ENCODE measurements around the gene PGBD5. TPM values are rescaled to one million over a fixed set of nuclear protein-coding genes. Genes with fewer than 3 reads are reported as not detected.

Gene PGBD5
- total and polyA plus RNA-seq, 9 of the 15 experiments (the other 6 are each of a cell fraction or from before 2014, with no cell fraction given), result under 0.01 to 0.40 (median 0.10) TPM; not detected in 3

DNA sequence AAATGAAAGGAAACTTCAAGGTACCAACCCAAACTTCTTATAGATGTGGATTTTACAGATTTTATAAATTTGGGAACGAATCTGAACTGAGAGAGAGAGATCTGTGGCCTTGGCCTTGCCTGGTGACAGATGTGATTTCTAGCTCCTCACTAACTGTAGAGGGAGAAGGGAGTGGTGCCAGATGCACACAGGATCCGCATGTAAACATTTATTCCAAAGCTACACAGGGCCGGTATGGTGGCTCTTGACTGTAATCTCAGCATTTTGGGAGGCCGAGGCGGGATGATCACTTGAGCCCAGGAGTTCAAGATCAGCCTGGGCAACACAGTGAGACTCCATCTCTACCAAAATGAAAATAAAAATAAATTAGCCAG lies 77.1 kb downstream of the PGBD5 start:
- CTCF ChIA-PET (ENCODE audit: low intra/inter-chr PET ratio), result no interaction called here
- no peak overlapping the region for H2AFZ ChIP-seq (ENCODE audit: low read depth, low read length)
- H3K9me3 ChIP-seq (replicated peaks; ENCODE audit: control insufficient read depth, insufficient read depth, low read depth, low read length), result no peaks in the 10 kb centered on the region; the same call in 1 of the 2 replicates
- no peak overlapping the region for H3K4me3 ChIP-seq
- POLR2A ChIA-PET, result interaction anchor here (0.8 to 1.2 kb wide), 3 partner anchors 8 to 22 kb away, joined by 3 read pairs; no protein-coding TSS in a partner anchor
- peaks cover 48 to 73% of the 10 kb centered on the region in 2 experiments for H3K27me3 ChIP-seq (ENCODE audit: control insufficient read depth in 2 of 2, insufficient read depth in 2 of 2, low read length in 2 of 2)
- no TSS peak for BruUV-seq (replicated peaks)
- TF ChIP-seq, protein P1, sequence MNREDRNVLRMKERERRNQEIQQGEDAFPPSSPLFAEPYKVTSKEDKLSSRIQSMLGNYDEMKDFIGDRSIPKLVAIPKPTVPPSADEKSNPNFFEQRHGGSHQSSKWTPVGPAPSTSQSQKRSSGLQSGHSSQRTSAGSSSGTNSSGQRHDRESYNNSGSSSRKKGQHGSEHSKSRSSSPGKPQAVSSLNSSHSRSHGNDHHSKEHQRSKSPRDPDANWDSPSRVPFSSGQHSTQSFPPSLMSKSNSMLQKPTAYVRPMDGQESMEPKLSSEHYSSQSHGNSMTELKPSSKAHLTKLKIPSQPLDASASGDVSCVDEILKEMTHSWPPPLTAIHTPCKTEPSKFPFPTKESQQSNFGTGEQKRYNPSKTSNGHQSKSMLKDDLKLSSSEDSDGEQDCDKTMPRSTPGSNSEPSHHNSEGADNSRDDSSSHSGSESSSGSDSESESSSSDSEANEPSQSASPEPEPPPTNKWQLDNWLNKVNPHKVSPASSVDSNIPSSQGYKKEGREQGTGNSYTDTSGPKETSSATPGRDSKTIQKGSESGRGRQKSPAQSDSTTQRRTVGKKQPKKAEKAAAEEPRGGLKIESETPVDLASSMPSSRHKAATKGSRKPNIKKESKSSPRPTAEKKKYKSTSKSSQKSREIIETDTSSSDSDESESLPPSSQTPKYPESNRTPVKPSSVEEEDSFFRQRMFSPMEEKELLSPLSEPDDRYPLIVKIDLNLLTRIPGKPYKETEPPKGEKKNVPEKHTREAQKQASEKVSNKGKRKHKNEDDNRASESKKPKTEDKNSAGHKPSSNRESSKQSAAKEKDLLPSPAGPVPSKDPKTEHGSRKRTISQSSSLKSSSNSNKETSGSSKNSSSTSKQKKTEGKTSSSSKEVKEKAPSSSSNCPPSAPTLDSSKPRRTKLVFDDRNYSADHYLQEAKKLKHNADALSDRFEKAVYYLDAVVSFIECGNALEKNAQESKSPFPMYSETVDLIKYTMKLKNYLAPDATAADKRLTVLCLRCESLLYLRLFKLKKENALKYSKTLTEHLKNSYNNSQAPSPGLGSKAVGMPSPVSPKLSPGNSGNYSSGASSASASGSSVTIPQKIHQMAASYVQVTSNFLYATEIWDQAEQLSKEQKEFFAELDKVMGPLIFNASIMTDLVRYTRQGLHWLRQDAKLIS (CRISPR knock-in tag; IDR thresholded peaks at IDR 0.05), result no peak
- TF ChIP-seq KAT2B (IDR thresholded peaks at IDR 0.05; ENCODE audit: low read depth, low read length) (no peak), ZNF263 (CRISPR knock-in tag; IDR thresholded peaks at IDR 0.05; ENCODE audit: borderline replicate concordance) (no peak), ARID2 (IDR thresholded peaks at IDR 0.05) (no peak), ZNF124 (CRISPR knock-in tag; IDR thresholded peaks at IDR 0.05) (no peak), ZNF174 (CRISPR knock-in tag; IDR thresholded peaks at IDR 0.05) (no peak), ZNF140 (CRISPR knock-in tag; IDR thresholded peaks at IDR 0.05) (no peak), ZFP36 (IDR thresholded peaks at IDR 0.05; ENCODE audit: low read depth, low read length, partially characterized antibody) (no peak)
- TF ChIP-seq, protein P2, sequence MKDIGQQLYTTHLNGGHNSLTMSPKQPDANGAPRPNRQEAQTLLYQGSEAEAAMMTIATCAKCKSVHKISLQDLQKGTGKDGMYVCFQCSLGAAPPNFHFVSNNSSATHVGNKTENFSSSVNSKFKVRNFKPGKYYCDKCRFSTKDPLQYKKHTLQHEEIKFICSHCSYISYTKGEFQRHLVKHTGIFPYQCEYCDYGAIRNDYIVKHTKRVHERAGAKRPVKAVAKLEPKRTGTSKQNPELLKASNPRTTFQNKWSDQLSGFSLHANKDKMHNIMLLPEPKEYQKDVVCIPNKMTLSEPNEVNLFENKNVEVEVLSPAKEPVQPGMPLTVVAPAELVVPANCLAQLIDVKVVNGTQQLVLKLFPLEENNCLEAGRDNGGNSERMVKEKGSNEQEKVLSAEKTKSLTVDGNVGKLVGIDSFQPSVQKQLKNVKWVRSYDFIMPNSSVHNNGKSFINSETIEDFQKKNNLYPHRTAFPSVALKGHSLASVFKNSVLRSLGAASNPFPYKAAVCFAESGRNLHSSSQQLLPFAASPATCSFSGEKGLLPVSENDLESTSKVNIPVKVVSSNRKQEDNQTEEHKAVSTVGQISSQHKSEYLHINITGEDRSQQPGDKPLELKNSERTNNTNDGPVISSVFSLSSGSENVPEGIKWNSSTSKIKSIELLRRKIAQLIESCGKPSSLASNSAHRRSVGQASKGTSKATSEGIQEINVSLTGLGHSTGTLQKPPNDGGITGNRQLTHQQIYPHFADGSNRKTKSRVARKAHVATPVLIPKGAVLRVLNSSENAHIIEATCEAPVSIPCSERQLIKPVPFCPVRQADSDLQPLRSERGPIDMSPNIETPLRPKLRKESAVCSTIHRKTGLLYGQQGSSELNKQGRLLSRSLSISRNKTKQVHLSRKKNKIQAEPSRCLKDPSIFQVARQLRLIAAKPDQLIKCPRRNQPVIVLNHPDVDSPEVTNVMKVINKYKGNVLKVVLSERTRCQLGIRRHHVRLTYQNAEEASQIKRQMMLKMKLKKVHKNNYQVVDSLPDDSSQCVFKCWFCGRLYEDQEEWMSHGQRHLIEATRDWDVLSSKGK (CRISPR knock-in tag; IDR thresholded peaks at IDR 0.05), result no peak
- DNase-seq (ENCODE audit: extremely low read depth in 1 of 4, low spot score in 3 of 4) (no peak), ATAC-seq (no peak), FAIRE-seq (no peak)
- no peaks in the 10 kb centered on the region for H3K4me1 ChIP-seq (replicated peaks in 1 of 2; ENCODE audit: control insufficient read depth in 2 of 2, insufficient read depth in 2 of 2, low read length in 2 of 2)
- H3K27ac ChIP-seq (ENCODE audit: extremely low read depth, low read depth, low read length), result no peak overlapping the region
- 0 out of 2 replicates have a peak, but pooled peaks cover 4% of the 10 kb centered on the region for H4K20me1 ChIP-seq (replicated peaks; ENCODE audit: control insufficient read depth, insufficient read depth, low read length)
- H3K9ac ChIP-seq (ENCODE audit: insufficient read depth in 1 of 2, low read depth in 2 of 2, low read length in 2 of 2), result no peak overlapping the region
- intact Hi-C loops (cut with micrococcal nuclease), result loop anchor here (10.0 kb wide), 1 partner anchor 426 kb away; no protein-coding TSS in a partner anchor
- WGBS (ENCODE audit: insufficient coverage, low coverage, missing lambda C conversion rate), result 0% methylated on average over 5 of the region's 5 CpGs
- H3K79me2 ChIP-seq (ENCODE audit: control insufficient read depth, insufficient read depth, low read length), result no peaks in the 10 kb centered on the region
- no peak overlapping the region for H3K4me2 ChIP-seq (ENCODE audit: insufficient read depth, low read length)
- in situ Hi-C loops (cut with MboI), result no loop called here
- H3K9me1 ChIP-seq (ENCODE audit: control insufficient read depth, insufficient read depth, low read length), result no peaks in the 10 kb centered on the region
- H3K36me3 ChIP-seq (ENCODE audit: control insufficient read depth, insufficient read depth, low read length), result no peaks in the 10 kb centered on the region

Measured in K562 (cell line).